ENCODE results near the gene LARP4. TPM values are rescaled to one million over a fixed set of nuclear protein-coding genes. Genes with fewer than 3 reads are reported as not detected.
"Not testable (repeated sequence)": the region's sequence is repeated elsewhere in the genome, so short reads cannot be mapped to it uniquely, and the experiment has no call there.

LARP4 gene
- polyA plus RNA-seq (2013, experiment 1 of 2; ENCODE audit: insufficient read length), result 21.1 TPM
- polyA plus RNA-seq (2013, experiment 2 of 2; ENCODE audit: insufficient read length), result 22.3 TPM

DNA sequence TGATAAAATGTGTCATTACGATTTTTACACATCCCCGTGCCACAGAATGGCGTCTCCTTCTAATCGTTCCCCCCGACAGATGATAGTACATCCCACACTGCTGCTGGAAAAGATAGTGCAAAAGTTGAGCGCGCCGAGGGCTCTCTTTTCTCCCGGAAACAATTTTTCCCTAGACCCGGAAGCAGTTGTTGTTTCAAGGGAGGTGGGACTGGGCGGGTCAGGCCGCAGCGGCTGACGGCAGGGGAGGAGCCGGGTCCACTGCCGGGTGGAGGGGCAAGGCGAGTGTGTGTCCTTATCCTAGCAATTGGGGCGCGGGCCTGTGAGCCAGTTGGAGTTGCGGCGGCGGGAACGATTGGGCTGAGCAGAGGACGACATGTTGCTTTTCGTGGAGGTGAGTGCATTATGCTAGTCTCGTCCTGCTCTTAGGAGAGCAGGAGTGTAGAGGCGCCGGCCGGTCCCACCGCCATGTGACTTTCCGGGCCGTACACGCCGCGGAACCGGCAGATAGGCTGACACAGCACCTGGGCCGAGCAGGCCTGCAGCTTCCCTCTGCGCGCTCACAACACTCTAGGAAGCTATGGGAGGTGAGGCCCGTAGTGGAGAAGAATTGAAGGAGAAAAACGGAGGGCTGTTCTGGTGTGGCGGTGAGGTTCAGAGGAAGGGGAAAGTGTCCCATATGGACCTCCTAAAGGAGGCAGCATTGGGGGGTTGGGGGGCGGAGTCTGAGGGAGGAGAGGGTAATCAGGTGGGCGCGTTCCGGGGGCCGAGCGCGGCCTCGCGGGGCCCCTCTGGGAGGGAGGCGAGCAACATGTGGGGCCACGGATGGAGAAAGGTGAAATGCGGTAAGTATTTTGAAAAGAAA lies at the start of gene LARP4:
TSS of gene LARP4 (plus strand) at position 248 of the 862 bp plus-strand sequence. CDS start at position 374, 126 bp downstream.
- DNase-seq, result peak; percentile 96

- DNase-seq, result peak; percentile 65
Measured at GRCh38 chr12:50351120-50352043, 49.3 kb upstream of the LARP4 start.

DNA sequence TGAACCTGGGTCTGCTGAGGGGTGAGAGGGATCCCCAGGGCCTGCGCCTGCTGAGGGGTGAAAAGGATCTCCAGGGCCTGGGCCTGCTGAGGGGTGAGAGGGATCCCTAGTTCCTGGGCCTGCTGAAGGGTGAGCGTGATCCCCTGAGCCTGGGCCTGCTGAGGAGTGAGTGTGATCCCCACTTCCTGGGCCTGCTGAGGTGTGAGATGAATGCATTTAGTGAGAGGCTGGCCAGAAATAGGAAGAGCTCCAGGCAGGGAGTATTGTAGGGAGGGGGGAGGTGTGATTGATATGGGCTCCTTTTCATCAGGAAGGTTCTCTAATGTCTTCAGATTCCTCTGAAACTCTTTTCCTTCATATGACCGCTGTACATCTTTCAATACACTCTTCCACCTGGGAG lies 47.3 kb upstream of the LARP4 start:
- no peak for DNase-seq

GRCh38 chr12:50353869-50354593 lies 46.7 kb upstream of the LARP4 start:
- DNase-seq, result no peak

GRCh38 chr12:50354908-50355307 lies 45.8 kb upstream of the LARP4 start:
- DNase-seq, result no peak

DNA sequence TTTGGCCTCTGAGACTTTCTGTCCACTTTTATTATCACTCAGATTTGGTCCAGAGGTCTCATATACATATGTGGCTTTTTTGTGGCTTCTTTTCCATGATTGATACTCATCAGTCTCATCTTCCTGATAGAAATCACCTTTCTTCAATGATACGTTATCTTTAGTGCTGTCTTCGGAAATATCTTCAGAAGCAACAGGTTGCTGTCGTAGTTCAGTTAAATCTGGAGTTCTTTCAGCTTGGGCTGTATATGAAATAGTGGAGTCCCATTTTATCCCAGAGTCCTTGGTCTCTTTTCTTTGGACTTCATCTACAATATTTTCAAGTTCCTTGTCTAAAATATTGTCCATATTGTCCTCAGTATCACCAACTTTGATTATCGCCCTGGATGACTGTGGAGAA lies 45.3 kb upstream of the LARP4 start:
- DNase-seq, result no peak

DNA sequence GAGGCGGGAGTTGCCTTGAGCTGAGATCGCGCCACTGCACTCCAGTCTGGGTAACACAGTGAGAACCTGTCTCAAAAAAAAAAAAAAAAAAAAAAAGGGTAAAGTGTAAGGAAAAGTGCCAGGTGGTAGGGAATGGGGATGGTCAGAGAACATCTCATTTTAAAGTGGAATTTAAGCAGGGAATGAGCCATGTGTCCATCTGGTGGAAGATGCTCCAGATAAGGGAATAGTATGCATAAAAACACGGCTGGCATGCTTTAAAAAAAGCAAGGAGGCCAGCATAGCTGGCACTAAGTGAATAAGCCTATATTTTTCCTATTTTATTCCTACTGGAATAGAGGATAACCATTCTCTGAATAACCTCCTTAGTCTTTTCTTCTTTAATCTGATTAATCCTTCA lies 38.0 kb upstream of the LARP4 start:
- DNase-seq, result no peak

DNA sequence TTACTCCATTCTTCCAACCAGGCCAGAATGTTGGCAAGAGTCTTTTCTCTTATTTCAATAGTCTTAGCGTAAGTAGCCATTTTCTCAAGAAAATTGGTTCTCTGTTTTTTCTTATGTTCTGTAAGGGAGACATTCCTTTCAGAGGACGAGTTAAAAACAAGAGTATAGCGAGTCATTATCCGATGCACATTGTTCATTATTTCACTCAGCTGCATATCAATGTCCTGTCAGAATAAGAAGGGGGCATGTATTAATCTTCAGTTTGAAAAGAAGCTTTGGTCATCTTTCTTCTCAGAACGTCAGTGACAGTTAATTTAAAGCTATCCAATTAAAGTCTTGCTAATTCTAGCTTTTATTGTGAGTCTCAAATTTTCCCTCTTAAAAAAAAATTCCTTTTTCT lies 37.5 kb upstream of the LARP4 start:
- DNase-seq, result no peak

- DNase-seq, result no peak
Measured at GRCh38 chr12:50365709-50366406, 34.8 kb upstream of the LARP4 start.

GRCh38 chr12:50370672-50371071 lies 30.0 kb upstream of the LARP4 start:
- not testable (repeated sequence) for DNase-seq

DNA sequence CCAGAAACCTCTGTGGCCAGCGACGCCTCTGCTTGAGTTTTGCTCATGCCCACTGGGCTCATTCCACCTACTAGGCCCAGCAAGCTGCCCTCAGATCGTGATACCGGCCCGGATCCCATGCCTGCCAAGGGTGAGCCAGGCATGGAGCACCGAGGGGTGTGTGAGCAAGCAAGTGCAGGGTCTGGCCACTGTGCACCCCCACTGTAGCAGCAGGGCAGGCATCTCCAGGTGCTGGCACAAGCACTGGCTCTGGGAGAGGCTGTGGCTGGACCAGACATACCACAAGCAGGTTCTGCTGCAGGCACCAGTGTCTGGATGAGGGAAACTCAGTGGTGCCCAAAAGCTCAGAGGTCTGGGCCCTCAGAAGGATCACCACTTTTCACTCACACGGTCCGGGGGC lies 24.9 kb upstream of the LARP4 start:
- no peak for DNase-seq

GRCh38 chr12:50380761-50381325 lies 19.8 kb upstream of the LARP4 start:
- no peak for DNase-seq

GRCh38 chr12:50387487-50387886 lies 13.2 kb upstream of the LARP4 start:
- no peak for DNase-seq

- DNase-seq, result no peak
Measured at GRCh38 chr12:50387972-50388478, 12.7 kb upstream of the LARP4 start.

DNA sequence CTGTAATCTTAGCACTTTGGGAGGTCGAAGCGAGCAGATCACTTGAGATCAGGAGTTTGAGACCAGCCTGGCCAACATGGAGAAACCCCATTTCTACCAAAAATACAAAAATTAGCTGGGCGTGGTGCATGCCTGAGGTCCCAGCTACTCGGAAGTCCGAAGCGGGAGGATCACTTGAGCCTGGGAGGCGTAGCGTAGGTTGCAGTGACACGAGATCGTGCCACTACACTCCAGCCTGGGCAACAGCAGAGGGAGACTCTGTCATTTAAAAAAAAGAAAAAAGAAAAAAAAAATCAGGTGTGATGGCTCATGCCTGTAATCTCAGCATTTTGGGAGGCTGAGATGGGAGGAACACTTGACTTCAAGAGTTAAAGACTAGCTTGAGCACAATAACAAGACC lies 11.9 kb upstream of the LARP4 start:
- not testable (repeated sequence) for DNase-seq

DNA sequence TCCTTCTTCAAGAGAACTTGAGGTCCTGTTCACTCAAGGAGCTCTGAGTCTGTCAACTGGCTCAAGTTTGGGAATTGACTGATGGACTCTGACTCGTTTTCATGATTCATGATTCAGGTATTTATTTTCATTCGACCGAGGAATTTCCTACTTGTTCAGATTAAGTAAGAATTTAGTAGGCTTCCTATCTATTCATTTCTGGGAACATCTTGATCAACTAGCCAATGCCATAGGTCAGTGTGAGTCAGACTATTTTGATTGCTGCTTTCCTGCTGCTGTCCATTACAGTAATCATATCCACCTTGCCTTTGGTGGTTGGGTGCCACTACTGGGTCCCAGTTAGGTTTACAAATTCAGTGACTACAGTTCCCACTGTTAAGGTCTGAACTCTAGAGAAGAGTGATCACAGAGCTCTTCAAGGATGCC lies 10.4 kb upstream of the LARP4 start:
- DNase-seq, result peak; percentile 91

GRCh38 chr12:50394469-50395029 lies 6.1 kb upstream of the LARP4 start:
- peak; percentile 88 for DNase-seq

DNA sequence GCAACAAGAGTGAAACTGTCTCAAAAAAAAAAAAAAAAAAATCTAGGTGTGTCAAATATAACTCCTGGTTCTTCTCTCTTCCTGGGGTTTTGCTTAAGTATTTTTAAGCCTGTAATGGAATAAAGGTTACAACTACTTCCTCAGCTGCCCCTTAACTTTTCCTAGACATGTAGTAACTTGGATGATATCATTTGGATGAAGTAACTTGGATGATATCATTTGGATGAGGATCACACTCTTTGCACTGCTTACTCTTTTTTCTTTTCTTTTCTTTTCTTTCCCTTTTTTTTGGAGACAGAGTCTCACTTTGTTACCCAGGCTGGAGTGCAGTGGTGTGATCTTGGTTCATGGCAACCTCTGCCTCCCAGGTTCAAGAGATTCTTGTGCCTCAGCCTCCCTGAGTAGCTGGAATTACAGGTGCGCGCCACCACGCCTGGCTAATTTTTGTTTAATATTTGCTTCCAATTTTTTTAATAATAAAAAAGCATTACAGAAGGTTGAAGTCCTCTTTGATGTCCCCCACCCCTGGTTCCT lies 3.5 kb upstream of the LARP4 start:
- DNase-seq, result no peak

GRCh38 chr12:50398931-50399330 lies 1.8 kb upstream of the LARP4 start:
- no peak for DNase-seq

GRCh38 chr12:50400104-50400637 lies 514 bp upstream of the LARP4 start:
- DNase-seq, result no peak
